Activated naive CD8-positive, alpha-beta T cell treated with anti-CD3 and anti-CD28 coated beads for 36 hours (primary cell): ENCODE data around the gene ADAMTSL3. TPM values are rescaled to one million over a fixed set of nuclear protein-coding genes. Genes with fewer than 3 reads are reported as not detected.

Experiments
- DNase-seq: peaks from one replicate; pipeline ENCODE4 v3.0.0; 2021
- H3K27ac Mint-ChIP-seq: one replicate; pipeline ENCODE4 v1.8.0; 2022; ENCODE audit warnings: mild to moderate bottlenecking, moderate library complexity, mixed read lengths
- H3K27me3 Mint-ChIP-seq: one replicate; pipeline ENCODE4 v1.8.0; 2022; ENCODE audit warnings: mild to moderate bottlenecking, mixed read lengths
- H3K36me3 Mint-ChIP-seq: one replicate; pipeline ENCODE4 v1.8.0; 2021; ENCODE audit warnings: mild to moderate bottlenecking, mixed read lengths
- H3K4me1 Mint-ChIP-seq: one replicate; pipeline ENCODE4 v1.8.0; 2021; ENCODE audit warnings: mixed read lengths
- H3K4me3 Mint-ChIP-seq: one replicate; pipeline ENCODE4 v1.8.0; 2022; ENCODE audit warnings: mild to moderate bottlenecking, moderate library complexity, mixed read lengths
- H3K9me3 Mint-ChIP-seq: one replicate; pipeline ENCODE4 v1.8.0; 2022; ENCODE audit warnings: mixed read lengths
- total RNA-seq, 2 experiments: library from RNA; stranded (reverse); gene quantifications; one replicate each; pipeline ENCODE4 v1.2.3, GENCODE V29; 2021

Gene ADAMTSL3
- total RNA-seq, 2 experiments from 2014 or later: not detected

- no peak overlapping the region for H3K4me3 Mint-ChIP-seq
Observed at GRCh38 chr15:83843471-83843871, 189.5 kb downstream of the ADAMTSL3 start.

GRCh38 chr15:83844742-83845141 lies 190.8 kb downstream of the ADAMTSL3 start:
- Mint-ChIP-seq H3K4me1 (no peaks in the 10 kb centered on the region), H3K27me3 (no peaks in the 10 kb centered on the region), H3K27ac (no peak overlapping the region), H3K9me3 (no peaks in the 10 kb centered on the region), H3K4me3 (no peak overlapping the region), H3K36me3 (no peaks in the 10 kb centered on the region)
- no peak for DNase-seq

More at GRCh38 chr15:83843471-83843871, 189.5 kb downstream of the ADAMTSL3 start:
- DNase-seq: no peak
- no peaks in the 10 kb centered on the region for H3K9me3 Mint-ChIP-seq
- H3K27ac Mint-ChIP-seq: no peak overlapping the region
- no peaks in the 10 kb centered on the region for H3K4me1 Mint-ChIP-seq
- no peaks in the 10 kb centered on the region for H3K36me3 Mint-ChIP-seq
- no peaks in the 10 kb centered on the region for H3K27me3 Mint-ChIP-seq

- H3K4me3 Mint-ChIP-seq: no peak overlapping the region
- no peaks in the 10 kb centered on the region for H3K9me3 Mint-ChIP-seq
- no peaks in the 10 kb centered on the region for H3K4me1 Mint-ChIP-seq
- no peaks in the 10 kb centered on the region for H3K36me3 Mint-ChIP-seq
- no peak overlapping the region for H3K27ac Mint-ChIP-seq
- DNase-seq: no peak
- no peaks in the 10 kb centered on the region for H3K27me3 Mint-ChIP-seq
Observed at GRCh38 chr15:83845230-83845629, 191.3 kb downstream of the ADAMTSL3 start.

GRCh38 chr15:83846847-83847246 lies 192.9 kb downstream of the ADAMTSL3 start:
- H3K4me1 Mint-ChIP-seq: no peaks in the 10 kb centered on the region
- DNase-seq: no peak
- H3K27me3 Mint-ChIP-seq: no peaks in the 10 kb centered on the region
- no peak overlapping the region for H3K27ac Mint-ChIP-seq
- no peaks in the 10 kb centered on the region for H3K9me3 Mint-ChIP-seq
- no peaks in the 10 kb centered on the region for H3K36me3 Mint-ChIP-seq
- H3K4me3 Mint-ChIP-seq: no peak overlapping the region

- no peak overlapping the region for H3K4me3 Mint-ChIP-seq
- H3K36me3 Mint-ChIP-seq: no peaks in the 10 kb centered on the region
- no peaks in the 10 kb centered on the region for H3K27me3 Mint-ChIP-seq
- DNase-seq: no peak
- H3K4me1 Mint-ChIP-seq: no peaks in the 10 kb centered on the region
- no peak overlapping the region for H3K27ac Mint-ChIP-seq
- no peaks in the 10 kb centered on the region for H3K9me3 Mint-ChIP-seq
Observed at GRCh38 chr15:83848315-83849050, 194.6 kb downstream of the ADAMTSL3 start.

- Mint-ChIP-seq H3K4me3 (no peak overlapping the region), H3K27me3 (peaks cover 3% of the 10 kb centered on the region), H3K36me3 (no peaks in the 10 kb centered on the region), H3K4me1 (no peaks in the 10 kb centered on the region), H3K9me3 (no peaks in the 10 kb centered on the region), H3K27ac (no peak overlapping the region)
- no peak for DNase-seq
Observed at GRCh38 chr15:83850015-83850414, 196.1 kb downstream of the ADAMTSL3 start.

GRCh38 chr15:83850501-83851245 lies 196.8 kb downstream of the ADAMTSL3 start:
- Mint-ChIP-seq H3K9me3 (no peaks in the 10 kb centered on the region), H3K4me1 (no peaks in the 10 kb centered on the region), H3K4me3 (no peak overlapping the region), H3K36me3 (no peaks in the 10 kb centered on the region), H3K27me3 (peaks cover 3% of the 10 kb centered on the region), H3K27ac (no peak overlapping the region)
- no peak for DNase-seq

- Mint-ChIP-seq H3K4me1 (no peaks in the 10 kb centered on the region), H3K27ac (no peak overlapping the region), H3K4me3 (no peak overlapping the region), H3K9me3 (no peaks in the 10 kb centered on the region), H3K27me3 (peaks cover 16% of the 10 kb centered on the region), H3K36me3 (no peaks in the 10 kb centered on the region)
- no peak for DNase-seq
Observed at GRCh38 chr15:83853232-83853631, 199.3 kb downstream of the ADAMTSL3 start.

- H3K4me3 Mint-ChIP-seq: no peak overlapping the region
- no peak overlapping the region for H3K27ac Mint-ChIP-seq
- DNase-seq: no peak
- H3K4me1 Mint-ChIP-seq: no peaks in the 10 kb centered on the region
- peaks cover 26% of the 10 kb centered on the region for H3K27me3 Mint-ChIP-seq
- H3K36me3 Mint-ChIP-seq: no peaks in the 10 kb centered on the region
- no peaks in the 10 kb centered on the region for H3K9me3 Mint-ChIP-seq
Observed at GRCh38 chr15:83854321-83854720, 200.4 kb downstream of the ADAMTSL3 start.

- H3K27me3 Mint-ChIP-seq: peaks cover 27% of the 10 kb centered on the region
- no peaks in the 10 kb centered on the region for H3K36me3 Mint-ChIP-seq
- no peaks in the 10 kb centered on the region for H3K9me3 Mint-ChIP-seq
- no peaks in the 10 kb centered on the region for H3K4me1 Mint-ChIP-seq
- H3K27ac Mint-ChIP-seq: no peak overlapping the region
- DNase-seq: no peak
- H3K4me3 Mint-ChIP-seq: no peak overlapping the region
Observed at GRCh38 chr15:83854950-83855707, 201.2 kb downstream of the ADAMTSL3 start.

GRCh38 chr15:83855956-83856355 lies 202.0 kb downstream of the ADAMTSL3 start:
- Mint-ChIP-seq H3K9me3 (no peaks in the 10 kb centered on the region), H3K36me3 (no peaks in the 10 kb centered on the region), H3K27me3 (peaks cover 31% of the 10 kb centered on the region), H3K27ac (no peak overlapping the region), H3K4me3 (no peak overlapping the region), H3K4me1 (no peaks in the 10 kb centered on the region)
- no peak for DNase-seq

- no peak for DNase-seq
- Mint-ChIP-seq H3K9me3 (peaks cover 2% of the 10 kb centered on the region), H3K36me3 (peaks cover 2% of the 10 kb centered on the region), H3K4me1 (no peaks in the 10 kb centered on the region), H3K27ac (no peak overlapping the region), H3K4me3 (no peak overlapping the region), H3K27me3 (peaks cover 31% of the 10 kb centered on the region)
Observed at GRCh38 chr15:83858820-83859505, 205.0 kb downstream of the ADAMTSL3 start.

GRCh38 chr15:83866692-83867091 lies 212.8 kb downstream of the ADAMTSL3 start:
- H3K4me1 Mint-ChIP-seq: no peaks in the 10 kb centered on the region
- peaks cover 2% of the 10 kb centered on the region for H3K36me3 Mint-ChIP-seq
- no peak overlapping the region for H3K27ac Mint-ChIP-seq
- H3K4me3 Mint-ChIP-seq: no peak overlapping the region
- peaks cover 11% of the 10 kb centered on the region for H3K27me3 Mint-ChIP-seq
- no peak for DNase-seq
- peaks cover 2% of the 10 kb centered on the region for H3K9me3 Mint-ChIP-seq

GRCh38 chr15:83869341-83869740 lies 215.4 kb downstream of the ADAMTSL3 start:
- H3K9me3 Mint-ChIP-seq: no peaks in the 10 kb centered on the region

More at GRCh38 chr15:83869341-83869740, 215.4 kb downstream of the ADAMTSL3 start:
- no peak overlapping the region for H3K27ac Mint-ChIP-seq
- peaks cover 11% of the 10 kb centered on the region for H3K27me3 Mint-ChIP-seq
- no peak overlapping the region for H3K4me3 Mint-ChIP-seq
- H3K36me3 Mint-ChIP-seq: no peaks in the 10 kb centered on the region
- no peaks in the 10 kb centered on the region for H3K4me1 Mint-ChIP-seq
- no peak for DNase-seq
